Measurements from ENCODE around the gene TRIM50. TPM values are rescaled to one million over a fixed set of nuclear protein-coding genes. Genes with fewer than 3 reads are reported as not detected.
A peak's percentile ranks its signal among the peaks of the same experiment; 100 is the strongest.
"Not testable (repeated sequence)": the region's sequence is repeated elsewhere in the genome, so short reads cannot be mapped to it uniquely, and the experiment has no call there.

TRIM50 gene
- total RNA-seq, 1 experiment from 2014 or later: not detected

- DNase-seq (ENCODE audit: low read depth): no peak
Observed at GRCh38 chr7:73350306-73351068, 22.6 kb upstream of the TRIM50 start.

- no peak for DNase-seq (ENCODE audit: low read depth)
Observed at GRCh38 chr7:73349763-73350162, 21.9 kb upstream of the TRIM50 start.

- no peak for DNase-seq (ENCODE audit: low read depth)
Observed at GRCh38 chr7:73345951-73346350, 18.1 kb upstream of the TRIM50 start.

- no peak for DNase-seq (ENCODE audit: low read depth)
Observed at GRCh38 chr7:73345538-73345937, 17.7 kb upstream of the TRIM50 start.

GRCh38 chr7:73343671-73344380, 15.9 kb upstream of the TRIM50 start:
- no peak for DNase-seq (ENCODE audit: low read depth)

- DNase-seq (ENCODE audit: low read depth): peak; percentile 50
Observed at GRCh38 chr7:73342645-73343044, 14.8 kb upstream of the TRIM50 start.

GRCh38 chr7:73341877-73342276, 14.0 kb upstream of the TRIM50 start:
- peak; percentile 73 for DNase-seq (ENCODE audit: low read depth)

GRCh38 chr7:73340514-73340913, 12.6 kb upstream of the TRIM50 start:
- DNase-seq (ENCODE audit: low read depth): no peak

- DNase-seq (ENCODE audit: low read depth): no peak
Observed at GRCh38 chr7:73338321-73338720, 10.4 kb upstream of the TRIM50 start.

- no peak for DNase-seq (ENCODE audit: low read depth)
Observed at GRCh38 chr7:73332447-73332846, 4.6 kb upstream of the TRIM50 start.

- DNase-seq (ENCODE audit: low read depth): no peak
Observed at GRCh38 chr7:73330772-73331171, 2.9 kb upstream of the TRIM50 start.

GRCh38 chr7:73329861-73330581, 2.1 kb upstream of the TRIM50 start:
- peak; percentile 59 for DNase-seq (ENCODE audit: low read depth)

GRCh38 chr7:73328696-73329095, 814 bp upstream of the TRIM50 start:
- DNase-seq (ENCODE audit: low read depth): no peak

- DNase-seq (ENCODE audit: low read depth): not testable (repeated sequence)
Observed at GRCh38 chr7:73327449-73327848, 433 bp downstream of the TRIM50 start.

GRCh38 chr7:73325424-73325823, 2.5 kb downstream of the TRIM50 start:
- DNase-seq (ENCODE audit: low read depth): not testable (repeated sequence)

GRCh38 chr7:73324081-73324845, 3.6 kb downstream of the TRIM50 start:
- DNase-seq (ENCODE audit: low read depth): peak; percentile 66

GRCh38 chr7:73323434-73324080, 4.3 kb downstream of the TRIM50 start:
- not testable (repeated sequence) for DNase-seq (ENCODE audit: low read depth)

- DNase-seq (ENCODE audit: low read depth): peak; percentile 30
Observed at GRCh38 chr7:73320009-73320408, 7.9 kb downstream of the TRIM50 start.

GRCh38 chr7:73319541-73319940, 8.3 kb downstream of the TRIM50 start:
- DNase-seq (ENCODE audit: low read depth): not testable (repeated sequence)

- not testable (repeated sequence) for DNase-seq (ENCODE audit: low read depth)
Observed at GRCh38 chr7:73318656-73319204, 9.2 kb downstream of the TRIM50 start.

GRCh38 chr7:73316521-73316920, 11.4 kb downstream of the TRIM50 start:
- no peak for DNase-seq (ENCODE audit: low read depth)

Measured in M059J (cell line).